Fibroblast of pulmonary artery (primary cell): ENCODE data around the gene SEMA3D.

ENCODE experiments used
- DNase-seq: peaks from one replicate; pipeline ENCODE4 v3.0.0-alpha.2; 2010; ENCODE audit warnings: low read depth
- H3K4me3 ChIP-seq: replicated peaks from 2 replicates; pipeline ENCODE4 v1.5.1; 2011; ENCODE audit warnings: low read depth, mild to moderate bottlenecking, control low read depth, low read length, moderate library complexity
- CTCF ChIP-seq: IDR thresholded peaks from 2 replicates; pipeline ENCODE4 v1.5.1; 2011; ENCODE audit warnings: mild to moderate bottlenecking, control low read depth, low read length, inconsistent platforms; ENCODE audit errors: missing control alignments

Gene SEMA3D

DNA sequence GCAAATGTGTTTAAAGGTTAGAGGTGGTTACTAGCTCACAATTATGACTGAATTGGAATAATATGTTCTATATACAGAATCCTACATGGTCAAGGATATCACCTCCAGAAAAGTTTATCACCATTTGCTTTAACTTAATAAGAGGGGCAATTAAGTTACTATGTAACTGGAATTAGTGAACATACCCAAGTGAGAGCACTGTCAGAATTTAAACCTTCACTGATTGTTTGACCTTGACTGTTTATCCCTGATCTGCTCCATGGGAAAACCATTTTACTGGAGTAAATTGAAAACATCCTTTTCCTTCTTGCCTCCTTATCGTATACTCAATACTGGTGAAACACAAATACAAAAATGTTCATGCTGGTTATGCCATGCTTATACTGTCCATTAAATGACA lies 107.4 kb downstream of the SEMA3D start:
- H3K4me3 ChIP-seq, result no peak overlapping the region
- DNase-seq, result no peak
- TF ChIP-seq CTCF, result no peak

GRCh38 chr7:85078181-85078580 lies 108.7 kb downstream of the SEMA3D start:
- no peak for TF ChIP-seq CTCF
- no peak for DNase-seq
- no peak overlapping the region for H3K4me3 ChIP-seq

DNA sequence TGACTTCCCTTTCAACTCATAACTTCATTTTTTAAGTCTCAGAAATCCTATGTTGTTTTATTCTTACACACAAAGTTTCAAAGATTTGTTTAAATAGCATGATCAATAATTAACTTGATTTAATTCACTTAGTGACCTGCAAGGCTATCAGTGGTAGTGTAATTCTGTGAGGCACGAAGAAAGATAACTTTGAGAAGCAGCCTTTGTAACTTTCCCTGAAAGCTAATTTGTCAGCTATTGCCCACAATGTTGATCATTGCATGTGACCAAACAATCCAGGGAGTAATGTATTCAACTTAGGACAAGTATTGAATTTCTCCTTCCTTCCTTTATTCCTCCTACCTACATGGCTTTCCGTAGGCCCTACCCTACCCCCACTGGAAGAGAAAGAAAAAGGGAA lies 111.0 kb downstream of the SEMA3D start:
- TF ChIP-seq CTCF, result no peak
- H3K4me3 ChIP-seq, result no peak overlapping the region
- no peak for DNase-seq

DNA sequence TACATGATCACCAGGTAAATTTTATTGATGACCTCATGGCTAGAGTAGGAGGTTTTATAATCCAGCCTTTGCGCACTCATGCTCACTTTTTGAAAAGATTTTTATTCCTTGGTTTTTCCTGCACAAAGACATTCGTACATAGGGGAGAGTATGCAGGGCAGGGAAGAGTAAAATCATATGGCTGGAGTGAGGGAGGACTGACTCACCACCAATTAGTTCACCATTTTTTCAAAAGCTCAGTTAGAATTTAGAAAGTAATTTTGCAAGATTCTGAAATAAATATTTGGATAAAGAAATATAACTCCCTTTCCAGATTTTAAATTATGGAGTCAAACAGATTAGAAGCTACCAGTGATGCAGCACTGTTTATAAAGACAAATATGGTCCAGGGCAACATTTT lies 111.9 kb downstream of the SEMA3D start:
- TF ChIP-seq CTCF, result no peak
- no peak overlapping the region for H3K4me3 ChIP-seq
- no peak for DNase-seq

GRCh38 chr7:85074016-85074415 lies 112.8 kb downstream of the SEMA3D start:
- H3K4me3 ChIP-seq, result no peak overlapping the region
- DNase-seq, result no peak
- no peak for TF ChIP-seq CTCF

GRCh38 chr7:85070967-85071628 lies 115.8 kb downstream of the SEMA3D start:
- DNase-seq, result peak; percentile 19
- H3K4me3 ChIP-seq, result no peak overlapping the region
- TF ChIP-seq CTCF, result no peak

DNA sequence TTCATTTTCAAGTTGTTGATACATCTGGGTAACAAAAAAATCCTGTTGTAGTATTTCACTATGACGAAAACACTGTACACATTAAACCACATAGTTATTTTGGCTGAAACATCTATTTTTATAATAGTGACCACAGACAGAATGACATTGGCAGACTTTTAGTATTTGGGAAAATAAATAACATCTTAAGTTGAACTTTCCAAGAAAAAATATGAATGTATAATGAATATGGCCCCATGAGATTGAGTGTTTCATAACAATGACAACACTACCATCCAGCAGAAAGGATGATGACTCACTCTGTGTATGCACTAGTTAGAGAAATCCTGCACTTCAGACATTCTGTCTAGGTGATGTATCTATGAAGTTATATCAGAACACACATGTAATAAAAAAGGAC lies 118.1 kb downstream of the SEMA3D start:
- H3K4me3 ChIP-seq, result no peak overlapping the region
- DNase-seq, result peak; percentile 85
- TF ChIP-seq CTCF, result no peak
